A549 (cell line): ENCODE measurements around the gene PDCL2. TPM values are rescaled to one million over a fixed set of nuclear protein-coding genes. Genes with fewer than 3 reads are reported as not detected.

Experiments used
- ATAC-seq, 2 experiments: fragments of 200-7000 bp in 1 of 2; fragments of >200 bp in 1 of 2; cut with Nextera tagmentation in 1 of 2; cut with Tn5 transposase in 1 of 2; 3 replicates each; pipeline versions ENCODE4 v1.8.0 to v1.9.1; 2018 to 2020; ENCODE audit warnings: mild to moderate bottlenecking in 1 of 2, moderate library complexity in 1 of 2
- CTCF ChIA-PET: fragments of 300-600 bp; sonication (Branson Sonifier 250); formaldehyde crosslinking; extraction: SDS; loops from one replicate; lab custom pipeline; 2021; ENCODE audit warnings: antibody characterized with exemption, inconsistent platforms; lab: Yijun Ruan, JAX
- POLR2A ChIA-PET: fragments of 350-600 bp; formaldehyde crosslinking; extraction: SDS; loops from one replicate; lab custom pipeline; 2021; ENCODE audit warnings: antibody characterized with exemption, inconsistent platforms; lab: Yijun Ruan, JAX
- DNase-seq, 2 experiments: peaks; one replicate each; pipeline versions ENCODE4 v3.0.0 to v3.0.0-alpha.2; 2011 to 2016; ENCODE audit warnings: low read depth in 1 of 2, low spot score in 1 of 2
- FAIRE-seq: peaks from 2 replicates; lab custom pipeline; 2011; peaks lifted over from hg19 to GRCh38; lab: Jason Lieb, UNC
- H3K27ac ChIP-seq, 2 experiments: fragments of >200 bp; sonication (Bioruptor Twin); formaldehyde crosslinking; 3 replicates each; pipeline ENCODE4 v1.5.1; 2016 to 2017
- H3K4me1 ChIP-seq: fragments of >200 bp; sonication (Bioruptor Twin); formaldehyde crosslinking; 3 replicates; pipeline ENCODE4 v1.6.1; 2016
- H3K4me2 ChIP-seq: fragments of >200 bp; sonication (Bioruptor Twin); formaldehyde crosslinking; 3 replicates; pipeline ENCODE4 v1.6.1; 2016
- H3K4me3 ChIP-seq: fragments of >200 bp; sonication (Bioruptor Twin); formaldehyde crosslinking; 3 replicates; pipeline ENCODE4 v1.5.1; 2016
- H3K9me3 ChIP-seq: fragments of >200 bp; sonication (Bioruptor Twin); formaldehyde crosslinking; 3 replicates; pipeline ENCODE4 v1.6.1; 2016
- CBX2 ChIP-seq: fragments of 200-600 bp; sonication (generic); IDR thresholded peaks from 2 replicates; pipeline ENCODE4 v1.6.1; 2016; ENCODE audit warnings: low read depth, mild to moderate bottlenecking, borderline replicate concordance
- CBX8 ChIP-seq: fragments of 200-600 bp; sonication (generic); IDR thresholded peaks from 2 replicates; pipeline ENCODE4 v1.6.1; 2016
- CHD2 ChIP-seq: fragments of 150-350 bp; IDR thresholded peaks from 2 replicates; pipeline ENCODE4 v1.6.1; 2014; ENCODE audit warnings: low read length; ENCODE audit not compliant: partially characterized antibody
- CHD4 ChIP-seq: fragments of 200-600 bp; sonication (generic); IDR thresholded peaks from 2 replicates; pipeline ENCODE4 v1.6.1; 2016; ENCODE audit warnings: antibody characterized with exemption, mild to moderate bottlenecking, borderline replicate concordance
- CTCF ChIP-seq: fragments of >200 bp; sonication (Bioruptor Twin); formaldehyde crosslinking; IDR thresholded peaks from 3 replicates; pipeline ENCODE4 v1.5.1; 2016
- ELK1 ChIP-seq: fragments of 150-350 bp; IDR thresholded peaks from 2 replicates; pipeline ENCODE4 v1.6.1; 2014; ENCODE audit warnings: low read depth, mild to moderate bottlenecking, low read length
- GATA3 ChIP-seq: IDR thresholded peaks from 2 replicates; pipeline ENCODE4 v1.6.1; 2012; ENCODE audit warnings: borderline replicate concordance
- HOXB13 ChIP-seq: fragments of 250-450 bp; sonication (Bioruptor Pico); IDR thresholded peaks from 2 replicates; pipeline ENCODE4 v1.5.0; 2020; ENCODE audit warnings: low read depth, mild to moderate bottlenecking, moderate library complexity
- HOXB5 ChIP-seq: fragments of 250-450 bp; sonication (Bioruptor Pico); IDR thresholded peaks from 2 replicates; pipeline ENCODE4 v1.5.0; 2020; ENCODE audit warnings: mild to moderate bottlenecking, moderate library complexity
- JUN ChIP-seq, 2 experiments: fragments of >200 bp; sonication (Bioruptor Twin); formaldehyde crosslinking; IDR thresholded peaks; 2 replicates in 1 of 2; 3 replicates in 1 of 2; pipeline ENCODE4 v1.6.1; 2016 to 2017
- JUNB ChIP-seq: fragments of >200 bp; sonication (Bioruptor Twin); formaldehyde crosslinking; IDR thresholded peaks from 2 replicates; pipeline ENCODE4 v1.6.1; 2016
- KDM5A ChIP-seq: fragments of 200-600 bp; sonication (generic); IDR thresholded peaks from 2 replicates; pipeline ENCODE4 v1.6.1; 2016; ENCODE audit warnings: antibody characterized with exemption, mild to moderate bottlenecking
- MAFK ChIP-seq: fragments of 450-650 bp; IDR thresholded peaks from 2 replicates; pipeline ENCODE4 v1.6.1; 2014; ENCODE audit not compliant: partially characterized antibody
- MAX ChIP-seq: IDR thresholded peaks from 2 replicates; pipeline ENCODE4 v1.6.1; 2012
- MAZ ChIP-seq: fragments of 150-350 bp; IDR thresholded peaks from 2 replicates; pipeline ENCODE4 v1.6.1; 2014; ENCODE audit warnings: antibody characterized with exemption, low read depth, low read length, borderline replicate concordance
- NPAS2 ChIP-seq: fragments of 250-450 bp; sonication (Bioruptor Pico); IDR thresholded peaks from 2 replicates; pipeline ENCODE4 v1.8.0; 2022; ENCODE audit warnings: mild to moderate bottlenecking, moderate library complexity, borderline replicate concordance
- POLR2AphosphoS2 ChIP-seq: conservative IDR thresholded peaks from 2 replicates; pipeline ENCODE4 v1.6.1; 2012; ENCODE audit warnings: low read length, improper control_type of control experiment, inconsistent platforms
- RCOR1 ChIP-seq: fragments of 150-350 bp; IDR thresholded peaks from 2 replicates; pipeline ENCODE4 v1.6.1; 2014; ENCODE audit warnings: antibody characterized with exemption, low read length, low read depth
- RFX5 ChIP-seq: fragments of 450-650 bp; IDR thresholded peaks from 2 replicates; pipeline ENCODE4 v1.7.1; 2014; ENCODE audit warnings: antibody characterized with exemption, mild to moderate bottlenecking, moderate library complexity
- RNF2 ChIP-seq: fragments of 200-600 bp; sonication (generic); IDR thresholded peaks from 2 replicates; pipeline ENCODE4 v1.6.1; 2016; ENCODE audit warnings: low read depth, mild to moderate bottlenecking, antibody characterized with exemption, moderate library complexity, borderline replicate concordance
- SMC3 ChIP-seq: fragments of >200 bp; sonication (Bioruptor Twin); formaldehyde crosslinking; IDR thresholded peaks from 3 replicates; pipeline ENCODE4 v1.6.1; 2018; ENCODE audit warnings: inconsistent platforms
- SREBF2 ChIP-seq: fragments of 450-650 bp; IDR thresholded peaks from 2 replicates; pipeline ENCODE4 v1.6.1; 2014; ENCODE audit warnings: mild to moderate bottlenecking, moderate library complexity
- TP53 ChIP-seq: fragments of 250-450 bp; sonication (Bioruptor Pico); IDR thresholded peaks from 2 replicates; pipeline ENCODE4 v1.5.0; 2021; ENCODE audit warnings: mild to moderate bottlenecking, moderate library complexity
- USF2 ChIP-seq: fragments of 450-650 bp; IDR thresholded peaks from 2 replicates; pipeline ENCODE4 v1.6.1; 2014; ENCODE audit warnings: antibody characterized with exemption
- ZSCAN20 ChIP-seq: fragments of 250-450 bp; sonication (Bioruptor Pico); IDR thresholded peaks from 2 replicates; pipeline ENCODE4 v1.8.0; 2022; ENCODE audit warnings: mild to moderate bottlenecking, moderate library complexity
- WGBS: methylation state at CpG from one replicate; pipeline ENCODE4 v1.1.6; 2017; ENCODE audit errors: missing lambda C conversion rate; 5-methylcytosine and 5-hydroxymethylcytosine counted together
- polyA plus RNA-seq, 4 experiments: library from polyadenylated mRNA; depleted of rRNA in 3 of 4; stranded (reverse); fragments of >200 nt; fragmentation: RNase III in 1 of 4; extraction: RNeasy Plus Mini Kit Qiagen cat#74134 plus additional on column Dnase treatment in 1 of 4; gene quantifications; 2 replicates in 3 of 4; 3 replicates in 1 of 4; pipeline ENCODE4 v1.2.3, GENCODE V29; 2011 to 2017
- TF ChIP-seq, protein P1 (sequence below): fragments of 200-600 bp; sonication (generic); IDR thresholded peaks from 2 replicates; pipeline ENCODE4 v1.6.1; 2016; ENCODE audit warnings: antibody characterized with exemption, mild to moderate bottlenecking, moderate library complexity

PDCL2 gene
- polyA plus RNA-seq, 2 of the 4 experiments (the other 2 are of a cell fraction): not detected

GRCh38 chr4:55610381-55610780 is 18.3 kb upstream of the PDCL2 start:
- ATAC-seq (no peak), DNase-seq (no peak), FAIRE-seq (no peak)
- ChIA-PET CTCF (no interaction called here), POLR2A (no interaction called here)
- Histone ChIP-seq H3K4me1 (no peaks in the 10 kb centered on the region), H3K27ac (no peak overlapping the region), H3K9me3 (no peaks in the 10 kb centered on the region), H3K4me3 (no peak overlapping the region), H3K4me2 (no peak overlapping the region)
- no CpG with 5 or more reads among the region's 2 CpGs for WGBS
- TF ChIP-seq SREBF2 (no peak), NPAS2 (CRISPR knock-in tag) (no peak), RFX5 (no peak), JUN (IDR thresholded peaks at IDR 0.05) (no peak), POLR2AphosphoS2 (no peak), HOXB13 (no peak), ELK1 (no peak), MAX (no peak), CHD2 (no peak), KDM5A (no peak), HOXB5 (CRISPR knock-in tag) (no peak), CHD4 (no peak), CBX8 (no peak), MAZ (no peak), CBX2 (no peak), MAFK (no peak), CTCF (no peak), RNF2 (no peak), ZSCAN20 (no peak)

GRCh38 chr4:55609393-55609866 is 17.4 kb upstream of the PDCL2 start:
- H3K4me2 ChIP-seq: no peak overlapping the region
- WGBS: 63% methylated on average over 6 of the region's 6 CpGs
- no peak overlapping the region for H3K27ac ChIP-seq
- ChIA-PET POLR2A (no interaction called here), CTCF (interaction anchor here (0.7 kb wide), 1 partner anchor 32 kb away, joined by 3 read pairs; no protein-coding TSS in a partner anchor)
- no peak for DNase-seq
- no peaks in the 10 kb centered on the region for H3K9me3 ChIP-seq
- no peak overlapping the region for H3K4me3 ChIP-seq
- TF ChIP-seq JUNB: no peak
- no peak for TF ChIP-seq SMC3
- TF ChIP-seq TP53 (CRISPR knock-in tag): no peak
- no peak for TF ChIP-seq USF2
- TF ChIP-seq GATA3: no peak
- TF ChIP-seq KDM5A: no peak
- TF ChIP-seq RCOR1: no peak
- TF ChIP-seq HOXB5 (CRISPR knock-in tag): no peak
- TF ChIP-seq, protein P1, sequence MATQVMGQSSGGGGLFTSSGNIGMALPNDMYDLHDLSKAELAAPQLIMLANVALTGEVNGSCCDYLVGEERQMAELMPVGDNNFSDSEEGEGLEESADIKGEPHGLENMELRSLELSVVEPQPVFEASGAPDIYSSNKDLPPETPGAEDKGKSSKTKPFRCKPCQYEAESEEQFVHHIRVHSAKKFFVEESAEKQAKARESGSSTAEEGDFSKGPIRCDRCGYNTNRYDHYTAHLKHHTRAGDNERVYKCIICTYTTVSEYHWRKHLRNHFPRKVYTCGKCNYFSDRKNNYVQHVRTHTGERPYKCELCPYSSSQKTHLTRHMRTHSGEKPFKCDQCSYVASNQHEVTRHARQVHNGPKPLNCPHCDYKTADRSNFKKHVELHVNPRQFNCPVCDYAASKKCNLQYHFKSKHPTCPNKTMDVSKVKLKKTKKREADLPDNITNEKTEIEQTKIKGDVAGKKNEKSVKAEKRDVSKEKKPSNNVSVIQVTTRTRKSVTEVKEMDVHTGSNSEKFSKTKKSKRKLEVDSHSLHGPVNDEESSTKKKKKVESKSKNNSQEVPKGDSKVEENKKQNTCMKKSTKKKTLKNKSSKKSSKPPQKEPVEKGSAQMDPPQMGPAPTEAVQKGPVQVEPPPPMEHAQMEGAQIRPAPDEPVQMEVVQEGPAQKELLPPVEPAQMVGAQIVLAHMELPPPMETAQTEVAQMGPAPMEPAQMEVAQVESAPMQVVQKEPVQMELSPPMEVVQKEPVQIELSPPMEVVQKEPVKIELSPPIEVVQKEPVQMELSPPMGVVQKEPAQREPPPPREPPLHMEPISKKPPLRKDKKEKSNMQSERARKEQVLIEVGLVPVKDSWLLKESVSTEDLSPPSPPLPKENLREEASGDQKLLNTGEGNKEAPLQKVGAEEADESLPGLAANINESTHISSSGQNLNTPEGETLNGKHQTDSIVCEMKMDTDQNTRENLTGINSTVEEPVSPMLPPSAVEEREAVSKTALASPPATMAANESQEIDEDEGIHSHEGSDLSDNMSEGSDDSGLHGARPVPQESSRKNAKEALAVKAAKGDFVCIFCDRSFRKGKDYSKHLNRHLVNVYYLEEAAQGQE: no peak
- TF ChIP-seq CHD2: no peak
- TF ChIP-seq RNF2: no peak
- H3K4me1 ChIP-seq: no peaks in the 10 kb centered on the region
- no peak for FAIRE-seq
- no peak for ATAC-seq
